HepG2 (cell line): ENCODE data around the gene IRF7. TPM values are rescaled to one million over a fixed set of nuclear protein-coding genes. Genes with fewer than 3 reads are reported as not detected.

Experiments
- ATAD3A ChIP-seq: sonication (generic); formaldehyde crosslinking; IDR thresholded peaks from 2 replicates; pipeline ENCODE4 v1.4.0; 2020; ENCODE audit warnings: missing genetic modification reagents
- BRD4 ChIP-seq: sonication (generic); formaldehyde crosslinking; IDR thresholded peaks from 2 replicates; pipeline ENCODE4 v1.4.0; 2020; ENCODE audit warnings: missing genetic modification reagents
- E2F1 ChIP-seq: sonication (generic); formaldehyde crosslinking; IDR thresholded peaks from 2 replicates; pipeline ENCODE4 v1.5.0; 2020; ENCODE audit warnings: missing genetic modification reagents
- ESRRA ChIP-seq: sonication (generic); formaldehyde crosslinking; IDR thresholded peaks from 2 replicates; pipeline ENCODE4 v1.5.1; 2020; ENCODE audit warnings: mild to moderate bottlenecking, low read depth, missing genetic modification reagents
- HOXA3 ChIP-seq: sonication (generic); formaldehyde crosslinking; IDR thresholded peaks from 2 replicates; pipeline ENCODE4 v1.5.0; 2020; ENCODE audit warnings: missing genetic modification reagents
- NFRKB ChIP-seq: fragments of 450-650 bp; IDR thresholded peaks from 2 replicates; pipeline ENCODE4 v1.6.1; 2017
- NFYC ChIP-seq: IDR thresholded peaks from 2 replicates; pipeline ENCODE4 v1.6.1; 2016; ENCODE audit warnings: missing genetic modification reagents, missing compliant biosample characterization
- PHF20 ChIP-seq: sonication (generic); formaldehyde crosslinking; IDR thresholded peaks from 2 replicates; pipeline ENCODE4 v1.5.0; 2020; ENCODE audit warnings: mild to moderate bottlenecking, missing genetic modification reagents
- POLR2G ChIP-seq: fragments of 200-400 bp; formaldehyde crosslinking; IDR thresholded peaks from 2 replicates; pipeline ENCODE4 v1.6.1; 2018; ENCODE audit warnings: mild to moderate bottlenecking, low read depth, low read length, moderate library complexity
- RFX3 ChIP-seq: IDR thresholded peaks from 2 replicates; pipeline ENCODE4 v1.6.1; 2016; ENCODE audit warnings: missing biosample characterization, missing genetic modification reagents
- RFXAP ChIP-seq: sonication (generic); formaldehyde crosslinking; IDR thresholded peaks from 2 replicates; pipeline ENCODE4 v1.4.0; 2020; ENCODE audit warnings: missing genetic modification reagents, borderline replicate concordance
- SALL1 ChIP-seq: sonication (generic); formaldehyde crosslinking; IDR thresholded peaks from 2 replicates; pipeline ENCODE4 v1.8.0; 2022; ENCODE audit warnings: mild to moderate bottlenecking, missing genetic modification reagents
- SAP130 ChIP-seq: IDR thresholded peaks from 2 replicates; pipeline ENCODE4 v1.6.1; 2016; ENCODE audit warnings: low read depth
- YEATS4 ChIP-seq: sonication (generic); formaldehyde crosslinking; IDR thresholded peaks from 2 replicates; pipeline ENCODE4 v1.4.0; 2020; ENCODE audit warnings: missing genetic modification reagents, borderline replicate concordance
- ZBTB43 ChIP-seq: sonication (generic); formaldehyde crosslinking; conservative IDR thresholded peaks from 2 replicates; pipeline ENCODE4 v1.4.0; 2020; ENCODE audit warnings: missing genetic modification reagents
- ZBTB7B ChIP-seq: sonication (generic); formaldehyde crosslinking; IDR thresholded peaks from 2 replicates; pipeline ENCODE4 v1.4.0; 2020; ENCODE audit warnings: missing genetic modification reagents
- ZC3H13 ChIP-seq: sonication (generic); formaldehyde crosslinking; IDR thresholded peaks from 2 replicates; pipeline ENCODE4 v1.8.1; 2023; ENCODE audit warnings: mild to moderate bottlenecking, missing genetic modification reagents, moderate library complexity
- ZFY ChIP-seq: sonication (generic); formaldehyde crosslinking; IDR thresholded peaks from 2 replicates; pipeline ENCODE4 v1.4.0; 2020; ENCODE audit warnings: missing genetic modification reagents
- ZNF101 ChIP-seq: sonication (generic); formaldehyde crosslinking; IDR thresholded peaks from 2 replicates; pipeline ENCODE4 v1.4.0; 2020; ENCODE audit warnings: mild to moderate bottlenecking, low read depth, missing genetic modification reagents, borderline replicate concordance
- ZNF234 ChIP-seq: sonication (generic); formaldehyde crosslinking; conservative IDR thresholded peaks from 2 replicates; pipeline ENCODE4 v1.5.1; 2020; ENCODE audit warnings: mild to moderate bottlenecking, missing genetic modification reagents
- ZNF263 ChIP-seq: sonication (generic); formaldehyde crosslinking; IDR thresholded peaks from 2 replicates; pipeline ENCODE4 v1.4.0; 2020; ENCODE audit warnings: missing genetic modification reagents
- ZNF329 ChIP-seq: sonication (generic); formaldehyde crosslinking; IDR thresholded peaks from 2 replicates; pipeline ENCODE4 v1.9.0; 2021; ENCODE audit warnings: low read depth, mild to moderate bottlenecking, missing genetic modification reagents
- ZNF513 ChIP-seq: sonication (generic); formaldehyde crosslinking; conservative IDR thresholded peaks from 2 replicates; pipeline ENCODE4 v1.5.0; 2020; ENCODE audit warnings: missing genetic modification reagents
- ZNF672 ChIP-seq: sonication (generic); formaldehyde crosslinking; IDR thresholded peaks from 2 replicates; pipeline ENCODE4 v1.8.1; 2022; ENCODE audit warnings: missing genetic modification reagents
- ZNF724P ChIP-seq: sonication (generic); formaldehyde crosslinking; IDR thresholded peaks from 2 replicates; pipeline ENCODE4 v1.8.0; 2022; ENCODE audit warnings: missing genetic modification reagents, borderline replicate concordance
- ZNF761 ChIP-seq: sonication (generic); formaldehyde crosslinking; conservative IDR thresholded peaks from 2 replicates; pipeline ENCODE4 v1.4.0; 2020; ENCODE audit warnings: mild to moderate bottlenecking, missing genetic modification reagents
- ZNF879 ChIP-seq: sonication (generic); formaldehyde crosslinking; IDR thresholded peaks from 2 replicates; pipeline ENCODE4 v1.8.1; 2023; ENCODE audit warnings: missing genetic modification reagents
- ZZZ3 ChIP-seq: sonication (generic); formaldehyde crosslinking; IDR thresholded peaks from 2 replicates; pipeline ENCODE4 v1.4.0; 2020; ENCODE audit warnings: missing genetic modification reagents, mild to moderate bottlenecking, borderline replicate concordance
- polyA plus RNA-seq, 8 experiments: library from polyadenylated mRNA; depleted of rRNA in 3 of 8; stranded (reverse) in 7 of 8; unstranded in 1 of 8; fragments of >200 nt; fragmentation: Illumina TruSeq in 4 of 8; extraction: Trizol in 4 of 8; gene quantifications; 2 replicates each; pipeline versions ENCODE4 v1.2.1 to v1.2.3, GENCODE V29; 2011 to 2016; ENCODE audit warnings: low read depth in 4 of 8, missing spikeins in 1 of 8, mixed read lengths in 1 of 8; ENCODE audit not compliant: insufficient read depth in 1 of 8
- total RNA-seq, 5 experiments: library from RNA; depleted of rRNA; stranded (reverse); fragments of >200 nt; fragmentation: Illumina TruSeq; extraction: Trizol; gene quantifications; 2 replicates each; pipeline ENCODE4 v1.2.3, GENCODE V29; 2016; ENCODE audit warnings: low read depth in 1 of 5

The IRF7 gene
- total and polyA plus RNA-seq, 2 of the 13 experiments (the other 11 are each of a cell fraction or from before 2014, with no cell fraction given) = not detected

GRCh38 chr11:568306-569157 is 47.2 kb downstream of the IRF7 start (continued):
- 0 out of 2 replicates have a peak, but pooled peaks have one; percentile 9 for TF ChIP-seq ZZZ3
- no peak for TF ChIP-seq ZNF234 (CRISPR knock-in tag)
- peak; percentile 61 for TF ChIP-seq POLR2G
- 0 out of 2 replicates have a peak, but pooled peaks have one; percentile 29 for TF ChIP-seq ZNF101 (CRISPR knock-in tag)
- TF ChIP-seq ZNF263 (CRISPR knock-in tag) = peak; percentile 27; the same call in 1 of the 2 replicates
- no peak for TF ChIP-seq RFX3 (CRISPR knock-in tag)
- TF ChIP-seq ZFY = peak; percentile 59
- peak; percentile 34; the same call in 1 of the 2 replicates for TF ChIP-seq ZBTB7B (CRISPR knock-in tag)
- TF ChIP-seq HOXA3 (CRISPR knock-in tag) = peak; percentile 80
- peak; percentile 82 for TF ChIP-seq YEATS4
- TF ChIP-seq NFYC (CRISPR knock-in tag) = peak; percentile 80
- peak; percentile 28; the same call in 1 of the 2 replicates for TF ChIP-seq PHF20 (CRISPR knock-in tag)
- TF ChIP-seq ATAD3A (CRISPR knock-in tag) = no peak
- peak; percentile 33; the same call in 1 of the 2 replicates for TF ChIP-seq ZNF879 (CRISPR knock-in tag)
- TF ChIP-seq SALL1 (CRISPR knock-in tag) = peak; percentile 33; the same call in 1 of the 2 replicates
- peak; percentile 47; the same call in 1 of the 2 replicates for TF ChIP-seq RFXAP (CRISPR knock-in tag)
- TF ChIP-seq ZC3H13 (CRISPR knock-in tag) = no peak; the same call in 1 of the 2 replicates
- peak; percentile 25; the same call in 1 of the 2 replicates for TF ChIP-seq E2F1 (CRISPR knock-in tag)
- TF ChIP-seq SAP130 (CRISPR knock-in tag) = peak; percentile 51; the same call in 1 of the 2 replicates
- no peak for TF ChIP-seq BRD4
- TF ChIP-seq ZNF761 (CRISPR knock-in tag) = 0 out of 2 replicates have a peak, but pooled peaks have one; percentile 1
- TF ChIP-seq ZNF329 (CRISPR knock-in tag) = peak; percentile 56
- TF ChIP-seq ESRRA (CRISPR knock-in tag) = 0 out of 2 replicates have a peak, but pooled peaks have one; percentile 6
- no peak for TF ChIP-seq ZNF513 (CRISPR knock-in tag)
- 0 out of 2 replicates have a peak, but pooled peaks have one; percentile 37 for TF ChIP-seq ZBTB43 (CRISPR knock-in tag)
- peak; percentile 22; the same call in 1 of the 2 replicates for TF ChIP-seq ZNF672 (CRISPR knock-in tag)
- TF ChIP-seq ZNF724P (CRISPR knock-in tag) = 0 out of 2 replicates have a peak, but pooled peaks have one; percentile 6
- TF ChIP-seq NFRKB = no peak
